SK-N-SH treated with all-trans-retinoic acid at 6 μM for 48 hours (cell line): ENCODE data around the gene CASQ2.

Experiments used
- CREB5 ChIP-seq: fragments of 250-450 bp; sonication (Bioruptor Pico); IDR thresholded peaks from 2 replicates; pipeline ENCODE4 v1.5.1; 2020; ENCODE audit warnings: low read depth, mild to moderate bottlenecking, moderate library complexity
- ESRRG ChIP-seq: fragments of 250-450 bp; sonication (Bioruptor Pico); IDR thresholded peaks from 2 replicates; pipeline ENCODE4 v1.6.1; 2021; ENCODE audit warnings: mild to moderate bottlenecking
- ISL1 ChIP-seq: fragments of 250-450 bp; sonication (Bioruptor Pico); IDR thresholded peaks from 2 replicates; pipeline ENCODE4 v2.1.2; 2022; ENCODE audit warnings: mild to moderate bottlenecking, moderate library complexity
- OSR1 ChIP-seq: fragments of 250-450 bp; sonication (Bioruptor Pico); IDR thresholded peaks from 2 replicates; pipeline ENCODE4 v1.8.0; 2022; ENCODE audit warnings: moderate library complexity, mild to moderate bottlenecking, inconsistent platforms
- PATZ1 ChIP-seq: fragments of 250-450 bp; sonication (Bioruptor Pico); IDR thresholded peaks from 2 replicates; pipeline ENCODE4 v1.8.0; 2020; ENCODE audit warnings: mild to moderate bottlenecking, moderate library complexity, borderline replicate concordance
- POU6F1 ChIP-seq: fragments of 250-450 bp; sonication (Bioruptor Pico); IDR thresholded peaks from 2 replicates; pipeline ENCODE4 v1.8.0; 2021; ENCODE audit warnings: low read depth, mild to moderate bottlenecking, moderate library complexity, borderline replicate concordance
- PPARA ChIP-seq: fragments of 250-450 bp; sonication (Bioruptor Pico); IDR thresholded peaks from 2 replicates; pipeline ENCODE4 v1.5.0; 2020; ENCODE audit warnings: mild to moderate bottlenecking, borderline replicate concordance
- TCF4 ChIP-seq: fragments of 250-450 bp; sonication (Bioruptor Pico); IDR thresholded peaks from 2 replicates; pipeline ENCODE4 v1.8.0; 2021; ENCODE audit warnings: mild to moderate bottlenecking, moderate library complexity, borderline replicate concordance
- ZFP30 ChIP-seq: fragments of 450-650 bp; formaldehyde crosslinking; IDR thresholded peaks from 2 replicates; pipeline ENCODE4 v1.5.0; 2022; ENCODE audit warnings: mild to moderate bottlenecking, moderate library complexity
- ZNF70 ChIP-seq: fragments of 450-650 bp; formaldehyde crosslinking; IDR thresholded peaks from 2 replicates; pipeline ENCODE4 v1.5.0; 2020; ENCODE audit warnings: mild to moderate bottlenecking, moderate library complexity
- TF ChIP-seq, protein P1 (sequence below): fragments of 250-450 bp; sonication (Bioruptor Pico); IDR thresholded peaks from 2 replicates; pipeline ENCODE4 v1.5.1; 2021; ENCODE audit warnings: mild to moderate bottlenecking, moderate library complexity
- TF ChIP-seq, protein P2 (sequence below): fragments of 250-450 bp; sonication (Bioruptor Pico); IDR thresholded peaks from 2 replicates; pipeline ENCODE4 v1.5.0; 2020; ENCODE audit warnings: mild to moderate bottlenecking, moderate library complexity

- no peak for TF ChIP-seq CREB5 (CRISPR knock-in tag)
- TF ChIP-seq ISL1 (CRISPR knock-in tag), result no peak
- TF ChIP-seq PPARA (CRISPR knock-in tag), result no peak
- no peak for TF ChIP-seq ZFP30 (CRISPR knock-in tag)
- no peak for TF ChIP-seq ZNF70 (CRISPR knock-in tag)
- TF ChIP-seq, protein P1, sequence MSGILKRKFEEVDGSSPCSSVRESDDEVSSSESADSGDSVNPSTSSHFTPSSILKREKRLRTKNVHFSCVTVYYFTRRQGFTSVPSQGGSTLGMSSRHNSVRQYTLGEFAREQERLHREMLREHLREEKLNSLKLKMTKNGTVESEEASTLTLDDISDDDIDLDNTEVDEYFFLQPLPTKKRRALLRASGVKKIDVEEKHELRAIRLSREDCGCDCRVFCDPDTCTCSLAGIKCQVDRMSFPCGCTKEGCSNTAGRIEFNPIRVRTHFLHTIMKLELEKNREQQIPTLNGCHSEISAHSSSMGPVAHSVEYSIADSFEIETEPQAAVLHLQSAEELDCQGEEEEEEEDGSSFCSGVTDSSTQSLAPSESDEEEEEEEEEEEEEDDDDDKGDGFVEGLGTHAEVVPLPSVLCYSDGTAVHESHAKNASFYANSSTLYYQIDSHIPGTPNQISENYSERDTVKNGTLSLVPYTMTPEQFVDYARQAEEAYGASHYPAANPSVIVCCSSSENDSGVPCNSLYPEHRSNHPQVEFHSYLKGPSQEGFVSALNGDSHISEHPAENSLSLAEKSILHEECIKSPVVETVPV (CRISPR knock-in tag), result no peak
- no peak for TF ChIP-seq POU6F1 (CRISPR knock-in tag)
- no peak for TF ChIP-seq PATZ1 (CRISPR knock-in tag)
- no peak for TF ChIP-seq OSR1 (CRISPR knock-in tag)
- TF ChIP-seq, protein P2, sequence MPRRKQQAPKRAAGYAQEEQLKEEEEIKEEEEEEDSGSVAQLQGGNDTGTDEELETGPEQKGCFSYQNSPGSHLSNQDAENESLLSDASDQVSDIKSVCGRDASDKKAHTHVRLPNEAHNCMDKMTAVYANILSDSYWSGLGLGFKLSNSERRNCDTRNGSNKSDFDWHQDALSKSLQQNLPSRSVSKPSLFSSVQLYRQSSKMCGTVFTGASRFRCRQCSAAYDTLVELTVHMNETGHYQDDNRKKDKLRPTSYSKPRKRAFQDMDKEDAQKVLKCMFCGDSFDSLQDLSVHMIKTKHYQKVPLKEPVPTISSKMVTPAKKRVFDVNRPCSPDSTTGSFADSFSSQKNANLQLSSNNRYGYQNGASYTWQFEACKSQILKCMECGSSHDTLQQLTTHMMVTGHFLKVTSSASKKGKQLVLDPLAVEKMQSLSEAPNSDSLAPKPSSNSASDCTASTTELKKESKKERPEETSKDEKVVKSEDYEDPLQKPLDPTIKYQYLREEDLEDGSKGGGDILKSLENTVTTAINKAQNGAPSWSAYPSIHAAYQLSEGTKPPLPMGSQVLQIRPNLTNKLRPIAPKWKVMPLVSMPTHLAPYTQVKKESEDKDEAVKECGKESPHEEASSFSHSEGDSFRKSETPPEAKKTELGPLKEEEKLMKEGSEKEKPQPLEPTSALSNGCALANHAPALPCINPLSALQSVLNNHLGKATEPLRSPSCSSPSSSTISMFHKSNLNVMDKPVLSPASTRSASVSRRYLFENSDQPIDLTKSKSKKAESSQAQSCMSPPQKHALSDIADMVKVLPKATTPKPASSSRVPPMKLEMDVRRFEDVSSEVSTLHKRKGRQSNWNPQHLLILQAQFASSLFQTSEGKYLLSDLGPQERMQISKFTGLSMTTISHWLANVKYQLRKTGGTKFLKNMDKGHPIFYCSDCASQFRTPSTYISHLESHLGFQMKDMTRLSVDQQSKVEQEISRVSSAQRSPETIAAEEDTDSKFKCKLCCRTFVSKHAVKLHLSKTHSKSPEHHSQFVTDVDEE, result no peak
- TF ChIP-seq TCF4 (CRISPR knock-in tag), result no peak
- no peak for TF ChIP-seq ESRRG (CRISPR knock-in tag)
Measured at GRCh38 chr1:115814685-115815398, 46.3 kb upstream of the CASQ2 start.
